ENCODE data around the gene AKAP6. TPM values are rescaled to one million over a fixed set of nuclear protein-coding genes. Genes with fewer than 3 reads are reported as not detected.
A peak's percentile ranks its signal among the peaks of the same experiment; 100 is the strongest.

AKAP6 gene
- total and polyA plus RNA-seq, 5 donors from 2014 or later, result 0.07 to 1.1 (median 0.47) TPM

DNA sequence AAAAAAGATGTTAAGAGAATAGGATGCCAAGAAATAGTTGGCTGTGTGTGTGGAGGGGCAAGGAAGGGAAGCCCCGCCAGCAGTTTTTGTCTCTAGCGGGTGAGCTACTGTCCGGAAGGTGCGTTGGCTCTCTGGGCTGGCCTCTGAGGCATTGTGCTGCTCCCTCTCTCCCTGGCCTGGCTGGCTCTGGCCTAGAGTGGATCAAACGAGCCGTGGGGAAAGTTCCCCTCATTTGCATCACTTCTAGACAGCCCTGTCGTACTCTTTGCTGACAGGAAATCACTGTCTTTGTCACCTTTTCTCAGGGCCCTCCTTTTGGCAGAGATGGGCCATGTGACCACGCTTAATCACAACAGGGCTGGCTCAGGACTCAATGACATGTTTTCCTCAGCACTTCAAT is 373.5 kb downstream of the AKAP6 start:
- no peaks in the 10 kb centered on the region for H3K36me3 Mint-ChIP-seq

DNA sequence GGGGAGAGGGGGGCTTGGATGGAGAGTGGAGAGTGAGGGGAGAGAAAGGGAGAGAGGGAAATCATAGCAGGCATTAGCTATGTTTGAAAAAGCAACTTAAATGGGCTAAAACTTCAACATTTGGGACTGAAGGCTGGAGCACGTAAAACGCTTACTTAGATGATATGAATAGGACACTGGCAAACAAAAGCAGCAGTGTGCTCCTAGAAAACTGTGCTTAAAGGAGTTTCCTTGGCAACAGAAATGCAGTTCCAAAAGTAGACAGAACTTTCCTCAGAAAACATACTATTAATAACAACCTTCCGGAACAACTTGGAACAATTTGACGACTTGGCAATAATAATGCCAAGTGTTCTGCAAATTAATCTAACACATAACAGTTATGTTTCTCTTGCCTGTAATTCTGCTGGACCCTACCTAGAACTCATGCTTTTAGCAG is 374.1 kb downstream of the AKAP6 start:
- Histone ChIP-seq H3K27me3 (ENCODE audit: control insufficient read depth, insufficient read depth, low read length) (no peaks in the 10 kb centered on the region), H3K9me3 (ENCODE audit: control insufficient read depth in 2 of 2, low read length in 2 of 2) (no peaks in the 10 kb centered on the region), H3K36me3 (ENCODE audit: control insufficient read depth, insufficient read depth, low read length) (no peaks in the 10 kb centered on the region), H3K4me3 (ENCODE audit: low read depth, low read length) (no peak overlapping the region), H3K27ac (ENCODE audit: insufficient read depth, low read length, poor library complexity, severe bottlenecking) (no peak overlapping the region), H3K4me1 (ENCODE audit: control insufficient read depth, insufficient read depth, low read length, poor library complexity, severe bottlenecking) (no peaks in the 10 kb centered on the region)
- Mint-ChIP-seq H3K27ac (peak overlapping the region in 1 of 3 donors; percentile 81), H3K27me3 (no peaks in the 10 kb centered on the region), H3K9me3 (no peaks in the 10 kb centered on the region), H3K4me3 (peak overlapping the region in 1 of 4 donors; percentile 61), H3K4me1 (peaks cover 9 to 13% (median 10%) of the 10 kb centered on the region in 4 donors), H3K36me3 (no peaks in the 10 kb centered on the region)
- DNase-seq (no peak), ATAC-seq (ENCODE audit: low read depth in 2 of 2) (no peak)

More for the DNA sequence above, 373.5 kb downstream of the AKAP6 start:
- Histone ChIP-seq H3K4me3 (ENCODE audit: low read depth, low read length) (no peak overlapping the region), H3K9me3 (ENCODE audit: control insufficient read depth in 2 of 2, low read length in 2 of 2) (no peaks in the 10 kb centered on the region), H3K4me1 (ENCODE audit: control insufficient read depth, insufficient read depth, low read length, poor library complexity, severe bottlenecking) (no peaks in the 10 kb centered on the region), H3K36me3 (ENCODE audit: control insufficient read depth, insufficient read depth, low read length) (no peaks in the 10 kb centered on the region), H3K27ac (ENCODE audit: insufficient read depth, low read length, poor library complexity, severe bottlenecking) (peak overlapping the region; percentile 48), H3K27me3 (ENCODE audit: control insufficient read depth, insufficient read depth, low read length) (no peaks in the 10 kb centered on the region)
- DNase-seq, result peak; percentile 21 to 64 (median 27)
- H3K9me3 Mint-ChIP-seq, result no peaks in the 10 kb centered on the region
- peak; percentile 81 to 88 for ATAC-seq (ENCODE audit: low read depth in 2 of 2)
- no peaks in the 10 kb centered on the region for H3K27me3 Mint-ChIP-seq
- peaks cover 9 to 13% (median 10%) of the 10 kb centered on the region in 4 donors for H3K4me1 Mint-ChIP-seq
- peak overlapping the region in 2 of 4 donors; percentile 64 to 70 for H3K4me3 Mint-ChIP-seq
- H3K27ac Mint-ChIP-seq, result peak overlapping the region; percentile 57 to 81 (median 79)

- ATAC-seq (ENCODE audit: low read depth in 2 of 2) (no peak), DNase-seq (no peak)
- Mint-ChIP-seq H3K27ac (no peak overlapping the region), H3K4me1 (peaks cover 7 to 11% (median 9%) of the 10 kb centered on the region in 4 donors), H3K27me3 (no peaks in the 10 kb centered on the region), H3K9me3 (no peaks in the 10 kb centered on the region), H3K4me3 (no peak overlapping the region), H3K36me3 (no peaks in the 10 kb centered on the region)
- Histone ChIP-seq H3K4me3 (ENCODE audit: low read depth, low read length) (no peak overlapping the region), H3K36me3 (ENCODE audit: control insufficient read depth, insufficient read depth, low read length) (no peaks in the 10 kb centered on the region), H3K9me3 (ENCODE audit: control insufficient read depth in 2 of 2, low read length in 2 of 2) (no peaks in the 10 kb centered on the region), H3K27ac (ENCODE audit: insufficient read depth, low read length, poor library complexity, severe bottlenecking) (no peak overlapping the region), H3K4me1 (ENCODE audit: control insufficient read depth, insufficient read depth, low read length, poor library complexity, severe bottlenecking) (no peaks in the 10 kb centered on the region), H3K27me3 (ENCODE audit: control insufficient read depth, insufficient read depth, low read length) (no peaks in the 10 kb centered on the region)
These were observed 377.8 kb downstream of the AKAP6 start for GRCh38 chr14:32706721-32707519.

DNA sequence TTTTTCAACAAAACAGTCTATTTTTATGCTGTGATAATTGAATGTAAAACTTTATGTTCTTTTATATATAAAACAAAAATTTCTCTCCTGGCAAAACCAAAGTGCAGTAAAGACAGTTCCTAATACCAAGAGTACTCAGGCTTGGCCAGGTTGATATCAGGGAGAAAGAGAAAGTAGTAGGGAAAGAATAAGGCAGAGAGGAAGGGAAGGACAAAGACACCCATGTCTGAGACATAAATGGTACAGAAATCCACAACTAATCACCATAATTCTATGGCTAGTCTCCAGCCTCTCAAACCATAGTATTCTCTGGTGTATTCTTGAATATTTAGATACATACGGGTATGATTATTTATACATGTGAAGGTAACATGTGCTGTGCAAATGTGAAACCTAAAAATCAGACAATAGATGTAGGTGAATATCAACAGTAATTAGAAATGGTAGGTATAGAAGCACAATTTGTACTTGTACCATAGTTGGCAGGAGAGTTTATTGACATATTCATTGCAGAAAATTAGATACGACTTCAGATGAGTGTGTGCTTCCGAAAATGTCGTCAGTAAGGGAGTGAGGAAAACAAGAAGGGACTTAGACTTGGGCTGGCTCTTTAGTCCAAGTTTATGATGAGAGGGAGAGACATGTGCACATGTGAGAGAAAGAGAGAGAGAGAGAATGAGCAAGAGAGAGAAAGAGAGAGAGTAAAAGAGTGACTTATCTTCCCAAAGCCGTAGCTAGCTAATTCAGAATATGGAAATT is 378.8 kb downstream of the AKAP6 start:
- H3K4me1 Mint-ChIP-seq, result peaks cover 1 to 6% (median 3%) of the 10 kb centered on the region in 4 donors
- ATAC-seq (ENCODE audit: low read depth in 2 of 2), result no peak
- H3K27me3 ChIP-seq (ENCODE audit: control insufficient read depth, insufficient read depth, low read length), result no peaks in the 10 kb centered on the region

GRCh38 chr14:32709027-32709426 is 379.9 kb downstream of the AKAP6 start:
- Histone ChIP-seq H3K9me3 (ENCODE audit: control insufficient read depth in 2 of 2, low read length in 2 of 2) (no peaks in the 10 kb centered on the region), H3K4me3 (ENCODE audit: low read depth, low read length) (no peak overlapping the region), H3K27me3 (ENCODE audit: control insufficient read depth, insufficient read depth, low read length) (no peaks in the 10 kb centered on the region), H3K36me3 (ENCODE audit: control insufficient read depth, insufficient read depth, low read length) (no peaks in the 10 kb centered on the region), H3K27ac (ENCODE audit: insufficient read depth, low read length, poor library complexity, severe bottlenecking) (no peak overlapping the region), H3K4me1 (ENCODE audit: control insufficient read depth, insufficient read depth, low read length, poor library complexity, severe bottlenecking) (no peaks in the 10 kb centered on the region)
- Mint-ChIP-seq H3K4me3 (no peak overlapping the region), H3K9me3 (no peaks in the 10 kb centered on the region), H3K27me3 (no peaks in the 10 kb centered on the region), H3K36me3 (no peaks in the 10 kb centered on the region), H3K27ac (no peak overlapping the region), H3K4me1 (peaks cover 0 to 4% (median 0%) of the 10 kb centered on the region in 4 donors)
- ATAC-seq (ENCODE audit: low read depth in 2 of 2), result no peak
- DNase-seq, result no peak

More for the DNA sequence above, 378.8 kb downstream of the AKAP6 start:
- no peak for DNase-seq
- no peaks in the 10 kb centered on the region for H3K9me3 Mint-ChIP-seq
- H3K4me3 Mint-ChIP-seq, result no peak overlapping the region
- Histone ChIP-seq H3K36me3 (ENCODE audit: control insufficient read depth, insufficient read depth, low read length) (no peaks in the 10 kb centered on the region), H3K4me3 (ENCODE audit: low read depth, low read length) (no peak overlapping the region), H3K4me1 (ENCODE audit: control insufficient read depth, insufficient read depth, low read length, poor library complexity, severe bottlenecking) (no peaks in the 10 kb centered on the region), H3K9me3 (ENCODE audit: control insufficient read depth in 2 of 2, low read length in 2 of 2) (no peaks in the 10 kb centered on the region), H3K27ac (ENCODE audit: insufficient read depth, low read length, poor library complexity, severe bottlenecking) (no peak overlapping the region)
- H3K27ac Mint-ChIP-seq, result no peak overlapping the region
- H3K27me3 Mint-ChIP-seq, result no peaks in the 10 kb centered on the region
- H3K36me3 Mint-ChIP-seq, result no peaks in the 10 kb centered on the region

- Histone ChIP-seq H3K4me1 (ENCODE audit: control insufficient read depth, insufficient read depth, low read length, poor library complexity, severe bottlenecking) (no peaks in the 10 kb centered on the region), H3K27me3 (ENCODE audit: control insufficient read depth, insufficient read depth, low read length) (no peaks in the 10 kb centered on the region), H3K27ac (ENCODE audit: insufficient read depth, low read length, poor library complexity, severe bottlenecking) (no peak overlapping the region), H3K9me3 (ENCODE audit: control insufficient read depth in 2 of 2, low read length in 2 of 2) (no peaks in the 10 kb centered on the region), H3K36me3 (ENCODE audit: control insufficient read depth, insufficient read depth, low read length) (no peaks in the 10 kb centered on the region), H3K4me3 (ENCODE audit: low read depth, low read length) (no peak overlapping the region)
- Mint-ChIP-seq H3K27me3 (no peaks in the 10 kb centered on the region), H3K9me3 (no peaks in the 10 kb centered on the region), H3K27ac (no peak overlapping the region), H3K36me3 (no peaks in the 10 kb centered on the region), H3K4me3 (no peak overlapping the region), H3K4me1 (peaks cover 0 to 4% (median 0%) of the 10 kb centered on the region in 4 donors)
- no peak for DNase-seq
- ATAC-seq (ENCODE audit: low read depth in 2 of 2), result no peak
These were observed 381.2 kb downstream of the AKAP6 start for GRCh38 chr14:32710231-32710671.

- peaks cover 0 to 4% (median 0%) of the 10 kb centered on the region in 4 donors for H3K4me1 Mint-ChIP-seq
- Histone ChIP-seq H3K4me1 (ENCODE audit: control insufficient read depth, insufficient read depth, low read length, poor library complexity, severe bottlenecking) (no peaks in the 10 kb centered on the region), H3K4me3 (ENCODE audit: low read depth, low read length) (no peak overlapping the region), H3K36me3 (ENCODE audit: control insufficient read depth, insufficient read depth, low read length) (no peaks in the 10 kb centered on the region), H3K27ac (ENCODE audit: insufficient read depth, low read length, poor library complexity, severe bottlenecking) (no peak overlapping the region), H3K27me3 (ENCODE audit: control insufficient read depth, insufficient read depth, low read length) (no peaks in the 10 kb centered on the region), H3K9me3 (ENCODE audit: control insufficient read depth in 2 of 2, low read length in 2 of 2) (no peaks in the 10 kb centered on the region)
- ATAC-seq (ENCODE audit: low read depth in 2 of 2), result no peak
- H3K4me3 Mint-ChIP-seq, result no peak overlapping the region
- no peak overlapping the region for H3K27ac Mint-ChIP-seq
- H3K36me3 Mint-ChIP-seq, result no peaks in the 10 kb centered on the region
- H3K9me3 Mint-ChIP-seq, result no peaks in the 10 kb centered on the region
- DNase-seq, result peak in 1 of 3 donors; percentile 47
- no peaks in the 10 kb centered on the region for H3K27me3 Mint-ChIP-seq
These were observed 381.9 kb downstream of the AKAP6 start for GRCh38 chr14:32710731-32711680.

All from CD4-positive, CD25-positive, alpha-beta regulatory T cell (primary cell).